ENCODE measurements around the gene KIF5A.
A peak's percentile ranks its signal among the peaks of the same experiment; 100 is the strongest.
"Not testable (repeated sequence)": the region's sequence is repeated elsewhere in the genome, so short reads cannot be mapped to it uniquely, and the experiment has no call there.

KIF5A gene

DNA sequence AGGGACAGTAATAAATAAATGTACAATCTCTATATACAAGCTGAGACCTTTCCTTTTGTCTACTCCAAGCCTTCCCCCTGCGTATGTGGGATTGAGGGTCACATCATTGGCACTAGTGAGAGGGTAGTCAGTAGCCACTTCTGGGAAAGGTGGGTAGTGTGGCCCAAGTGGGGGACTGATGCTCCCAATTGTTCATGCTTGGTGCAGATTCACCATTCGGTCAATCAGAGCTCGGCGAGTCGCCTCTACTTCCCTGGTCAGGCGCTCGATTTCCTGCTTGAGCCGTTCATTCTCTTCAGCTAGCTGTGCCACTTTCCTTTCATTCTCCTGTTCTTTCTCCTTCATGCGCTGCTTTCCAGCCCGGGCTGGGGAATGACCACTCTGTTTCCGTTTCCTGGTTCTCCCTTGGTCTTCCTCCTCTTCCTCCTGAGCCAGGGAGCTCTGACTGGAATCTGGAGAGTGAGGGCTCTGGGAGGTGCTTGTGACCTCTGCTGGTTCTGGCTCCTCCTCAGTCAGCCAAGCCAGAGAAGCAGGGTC lies 33.2 kb upstream of the KIF5A start:
- no peak overlapping the region for H3K4me3 ChIP-seq (replicated peaks in 1 of 2; ENCODE audit: low read depth in 2 of 2, low read length in 2 of 2)
- TF ChIP-seq, protein P1, sequence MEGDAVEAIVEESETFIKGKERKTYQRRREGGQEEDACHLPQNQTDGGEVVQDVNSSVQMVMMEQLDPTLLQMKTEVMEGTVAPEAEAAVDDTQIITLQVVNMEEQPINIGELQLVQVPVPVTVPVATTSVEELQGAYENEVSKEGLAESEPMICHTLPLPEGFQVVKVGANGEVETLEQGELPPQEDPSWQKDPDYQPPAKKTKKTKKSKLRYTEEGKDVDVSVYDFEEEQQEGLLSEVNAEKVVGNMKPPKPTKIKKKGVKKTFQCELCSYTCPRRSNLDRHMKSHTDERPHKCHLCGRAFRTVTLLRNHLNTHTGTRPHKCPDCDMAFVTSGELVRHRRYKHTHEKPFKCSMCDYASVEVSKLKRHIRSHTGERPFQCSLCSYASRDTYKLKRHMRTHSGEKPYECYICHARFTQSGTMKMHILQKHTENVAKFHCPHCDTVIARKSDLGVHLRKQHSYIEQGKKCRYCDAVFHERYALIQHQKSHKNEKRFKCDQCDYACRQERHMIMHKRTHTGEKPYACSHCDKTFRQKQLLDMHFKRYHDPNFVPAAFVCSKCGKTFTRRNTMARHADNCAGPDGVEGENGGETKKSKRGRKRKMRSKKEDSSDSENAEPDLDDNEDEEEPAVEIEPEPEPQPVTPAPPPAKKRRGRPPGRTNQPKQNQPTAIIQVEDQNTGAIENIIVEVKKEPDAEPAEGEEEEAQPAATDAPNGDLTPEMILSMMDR (IDR thresholded peaks at IDR 0.05; ENCODE audit: low read depth, low read length), result no peak
- no peak for DNase-seq (ENCODE audit: low read depth in 2 of 2)

DNA sequence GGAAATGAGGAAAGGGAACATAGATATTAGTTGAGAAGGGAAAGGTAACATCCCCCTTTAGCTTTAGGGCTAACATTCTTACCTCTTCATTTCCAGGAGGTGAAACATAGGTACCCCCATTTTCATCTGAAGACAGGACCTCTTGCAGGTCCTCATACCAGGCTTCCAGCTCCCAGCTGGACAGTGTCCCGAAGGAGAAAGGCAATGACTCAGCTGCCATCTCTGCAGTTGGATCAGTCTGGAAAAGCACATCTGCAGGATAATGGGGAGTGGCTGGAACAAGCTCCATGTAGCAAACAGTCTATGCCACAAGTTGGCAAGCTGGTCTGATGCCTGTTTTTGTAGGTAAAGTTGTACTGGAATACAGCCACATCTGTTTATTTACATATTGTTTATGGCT lies 32.7 kb upstream of the KIF5A start:
- DNase-seq (ENCODE audit: low read depth in 2 of 2), result peak; percentile 43 to 49
- no peak overlapping the region for H3K4me3 ChIP-seq (replicated peaks in 1 of 2; ENCODE audit: low read depth in 2 of 2, low read length in 2 of 2)
- TF ChIP-seq, protein P1 (IDR thresholded peaks at IDR 0.05; ENCODE audit: low read depth, low read length), result no peak

DNA sequence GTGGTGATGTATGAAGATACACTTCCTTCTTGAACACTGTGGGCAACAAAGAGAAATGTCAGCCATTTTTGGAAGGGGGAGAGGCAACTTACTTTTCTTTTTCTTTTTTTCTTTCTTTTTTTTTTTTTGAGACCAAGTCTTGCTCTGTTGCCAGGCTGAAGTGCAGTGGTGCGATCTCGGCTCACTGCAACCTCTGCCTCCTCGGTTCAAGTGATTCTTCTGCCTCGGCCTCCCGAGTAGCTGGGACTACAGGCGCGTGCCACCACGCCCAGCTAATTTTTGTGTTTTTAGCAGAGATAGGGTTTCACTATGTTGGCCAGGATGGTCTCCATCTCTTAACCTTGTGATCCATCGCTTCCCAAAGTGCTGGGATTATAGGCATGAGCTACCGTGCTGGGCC lies 32.1 kb upstream of the KIF5A start:
- not testable (repeated sequence) for DNase-seq (ENCODE audit: low read depth in 2 of 2)
- H3K4me3 ChIP-seq (replicated peaks in 1 of 2; ENCODE audit: low read depth in 2 of 2, low read length in 2 of 2), result peak overlapping the region; percentile 90 to 97

DNA sequence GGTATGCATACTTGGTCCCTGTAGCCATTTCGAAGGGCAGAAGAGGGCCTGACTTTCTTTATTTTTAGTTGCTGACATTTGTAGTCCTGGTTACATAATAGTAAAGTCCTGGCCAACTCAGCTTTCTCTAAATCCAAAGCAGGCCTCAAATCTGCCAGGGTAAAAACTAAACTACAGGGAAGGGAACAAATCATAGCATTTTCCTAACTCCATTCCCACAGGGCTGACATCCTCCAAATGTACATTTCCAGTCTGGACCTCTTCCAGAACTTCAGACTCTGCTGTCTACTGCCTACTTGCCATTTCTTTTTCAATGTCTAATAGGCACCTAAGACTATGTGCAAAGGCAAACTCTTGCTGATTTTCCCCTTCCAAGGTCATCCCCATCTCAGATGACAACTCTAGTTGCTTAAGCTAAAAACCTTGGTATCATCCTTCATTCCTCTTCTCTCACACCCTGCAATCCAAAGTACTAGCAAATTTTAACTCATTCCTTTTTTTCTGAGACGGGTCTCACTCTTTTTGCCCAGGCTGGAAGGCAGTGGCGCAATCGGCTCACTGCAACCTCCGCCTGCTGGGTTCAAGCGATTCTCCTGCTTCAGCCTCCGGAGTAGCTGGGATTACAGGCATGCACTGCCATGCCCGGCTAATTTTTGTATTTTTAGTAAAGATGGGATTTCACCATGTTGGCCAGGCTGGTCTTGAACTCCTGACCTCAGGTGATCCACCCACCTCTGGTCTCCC lies 31.5 kb upstream of the KIF5A start:
- TF ChIP-seq, protein P1 (IDR thresholded peaks at IDR 0.05; ENCODE audit: low read depth, low read length), result no peak
- peak; percentile 32 to 46 for DNase-seq (ENCODE audit: low read depth in 2 of 2)
- H3K4me3 ChIP-seq (replicated peaks in 1 of 2; ENCODE audit: low read depth in 2 of 2, low read length in 2 of 2), result peak overlapping the region; percentile 90 to 97

DNA sequence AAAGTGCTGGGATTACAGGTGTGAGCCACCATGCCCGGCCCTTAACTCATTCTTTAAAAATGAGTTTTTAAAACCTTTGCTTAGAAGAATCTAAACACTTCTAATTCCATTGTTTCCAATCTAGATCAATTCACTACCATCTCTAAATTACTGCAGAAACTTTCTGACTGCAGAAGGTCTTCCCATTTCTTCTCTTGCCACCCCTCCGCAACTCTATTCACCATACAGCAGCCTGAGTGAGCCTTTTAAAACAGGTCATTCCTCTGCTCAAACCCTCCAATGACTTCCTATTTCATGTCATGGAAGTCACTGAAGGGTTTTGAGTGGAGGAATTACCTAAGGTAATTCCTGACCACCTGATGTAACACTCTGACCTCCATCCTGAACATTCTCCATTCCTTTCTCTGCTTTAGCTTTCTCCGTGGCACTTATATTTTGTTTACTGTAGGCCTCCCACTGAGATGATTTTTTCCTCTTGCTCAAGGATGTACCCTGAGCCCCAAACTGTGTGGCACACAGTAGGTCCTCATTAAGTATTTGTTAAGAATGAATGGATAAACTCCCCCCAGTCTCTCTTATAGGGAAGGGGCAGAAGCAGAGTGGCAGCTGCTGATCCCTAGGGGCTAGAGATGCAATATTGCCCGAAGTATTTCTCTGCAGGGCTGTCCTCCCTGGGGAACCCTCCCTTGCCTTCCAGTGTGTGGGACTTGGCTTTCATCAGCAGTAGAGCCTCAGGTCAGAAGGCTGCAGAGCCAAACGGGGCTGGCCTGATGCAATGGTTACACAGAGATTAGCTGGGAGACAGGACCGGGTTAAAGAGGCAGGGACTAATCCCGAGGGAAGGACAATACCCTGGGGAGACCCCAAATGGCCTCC lies 30.7 kb upstream of the KIF5A start:
- peak; percentile 64 to 76 for DNase-seq (ENCODE audit: low read depth in 2 of 2)
- TF ChIP-seq, protein P1 (IDR thresholded peaks at IDR 0.05; ENCODE audit: low read depth, low read length), result no peak

DNA sequence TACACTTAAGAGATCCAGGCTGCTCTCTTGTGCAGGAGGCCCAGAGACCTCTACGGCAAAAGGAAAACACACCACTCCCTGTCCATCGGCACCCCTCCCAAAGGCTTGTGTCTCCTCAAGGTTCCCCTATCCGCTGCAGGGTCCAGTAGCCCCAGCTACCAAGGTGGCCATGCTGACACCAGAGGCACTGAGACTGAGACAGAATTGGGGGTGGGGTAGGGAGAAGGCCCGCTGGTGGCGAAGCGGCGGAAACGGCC lies 30.1 kb upstream of the KIF5A start:
- TF ChIP-seq, protein P1 (IDR thresholded peaks at IDR 0.05; ENCODE audit: low read depth, low read length), result no peak
- no peak for DNase-seq (ENCODE audit: low read depth in 2 of 2)
- peak overlapping the region; percentile 90 to 97 for H3K4me3 ChIP-seq (replicated peaks in 1 of 2; ENCODE audit: low read depth in 2 of 2, low read length in 2 of 2)

More for the DNA sequence above, 30.7 kb upstream of the KIF5A start:
- H3K4me3 ChIP-seq (replicated peaks in 1 of 2; ENCODE audit: low read depth in 2 of 2, low read length in 2 of 2), result peak overlapping the region; percentile 90 to 97

Measured in cardiac fibroblast (primary cell).